ENCODE measurements around the gene SP2.
A peak's percentile ranks its signal among the peaks of the same experiment; 100 is the strongest.

Gene SP2

GRCh38 chr17:47871048-47871447 is 25.0 kb upstream of the SP2 start:
- no peak for DNase-seq

GRCh38 chr17:47872019-47872650 is 23.9 kb upstream of the SP2 start:
- peak; percentile 70 for DNase-seq

GRCh38 chr17:47872651-47873161 is 23.3 kb upstream of the SP2 start:
- no peak for DNase-seq

GRCh38 chr17:47873200-47874090 is 22.6 kb upstream of the SP2 start:
- DNase-seq: no peak

- DNase-seq: no peak
These were observed 20.7 kb upstream of the SP2 start for GRCh38 chr17:47875011-47875985.

- no peak for DNase-seq
These were observed 18.5 kb upstream of the SP2 start for GRCh38 chr17:47877368-47878034.

- DNase-seq: no peak
These were observed 17.6 kb upstream of the SP2 start for GRCh38 chr17:47878203-47879027.

GRCh38 chr17:47879028-47879585 is 16.9 kb upstream of the SP2 start:
- no peak for DNase-seq

- DNase-seq: no peak
These were observed 16.1 kb upstream of the SP2 start for GRCh38 chr17:47879776-47880454.

GRCh38 chr17:47882247-47882646 is 13.8 kb upstream of the SP2 start:
- no peak for DNase-seq

- no peak for DNase-seq
These were observed 13.1 kb upstream of the SP2 start for GRCh38 chr17:47882695-47883588.

- no peak for DNase-seq
These were observed 12.2 kb upstream of the SP2 start for GRCh38 chr17:47883589-47884426.

- DNase-seq: no peak
These were observed 11.7 kb upstream of the SP2 start for GRCh38 chr17:47884427-47884740.

GRCh38 chr17:47884905-47885730 is 10.9 kb upstream of the SP2 start:
- DNase-seq: no peak

GRCh38 chr17:47888293-47888692 is 7.7 kb upstream of the SP2 start:
- DNase-seq: no peak

GRCh38 chr17:47889734-47890529 is 6.1 kb upstream of the SP2 start:
- DNase-seq: peak; percentile 81
